Liver (tissue), 9 donors: ENCODE data around the gene C16orf86. TPM values are rescaled to one million over a fixed set of nuclear protein-coding genes. Genes with fewer than 3 reads are reported as not detected.

Experiments used
- DNase-seq: peaks from one replicate; pipeline ENCODE4 v3.0.0-alpha.2; 2017; ENCODE audit warnings: low spot score
- H3K27ac ChIP-seq, 2 donors: one replicate each; pipeline ENCODE4 v1.7.0; 2013; ENCODE audit warnings: inconsistent platforms in 2 of 2, low read length in 2 of 2, control low read depth in 1 of 2, low read depth in 1 of 2, mild to moderate bottlenecking in 1 of 2
- H3K27me3 ChIP-seq, 4 donors: one replicate each; pipeline versions ENCODE4 v1.6.1 to v1.7.0; 2013; ENCODE audit warnings: low read length in 3 of 4, inconsistent platforms in 1 of 4, mild to moderate bottlenecking in 1 of 4, moderate library complexity in 1 of 4; ENCODE audit not compliant: control insufficient read depth in 4 of 4, insufficient read depth in 4 of 4
- H3K36me3 ChIP-seq, 4 donors: one replicate each; pipeline versions ENCODE4 v1.6.1 to v1.7.0; 2013; ENCODE audit warnings: low read length in 3 of 4, mild to moderate bottlenecking in 3 of 4, low read depth in 1 of 4, moderate library complexity in 1 of 4; ENCODE audit not compliant: control insufficient read depth in 4 of 4, insufficient read depth in 3 of 4
- H3K4me1 ChIP-seq, 4 donors: one replicate each; pipeline versions ENCODE4 v1.6.1 to v1.7.0; 2013; ENCODE audit warnings: low read length in 3 of 4, mild to moderate bottlenecking in 3 of 4, moderate library complexity in 1 of 4; ENCODE audit not compliant: control insufficient read depth in 4 of 4, insufficient read depth in 4 of 4
- H3K4me3 ChIP-seq, 3 donors: one replicate each; pipeline versions ENCODE4 v1.6.1 to v1.7.0; 2013; ENCODE audit warnings: low read length in 3 of 3, control low read depth in 1 of 3, low read depth in 1 of 3, mild to moderate bottlenecking in 1 of 3
- H3K9ac ChIP-seq, 2 donors: one replicate each; pipeline ENCODE4 v1.7.0; 2013; ENCODE audit warnings: low read length in 2 of 2, mild to moderate bottlenecking in 2 of 2, moderate library complexity in 2 of 2, control low read depth in 1 of 2, low read depth in 1 of 2
- H3K9me3 ChIP-seq, 4 donors: one replicate each; pipeline versions ENCODE4 v1.6.1 to v1.7.0; 2013; ENCODE audit warnings: low read length in 3 of 4; ENCODE audit not compliant: control insufficient read depth in 4 of 4
- EGR1 ChIP-seq, 2 donors: IDR thresholded peaks; 2 replicates each; pipeline ENCODE4 v1.6.1; 2016 to 2018; ENCODE audit warnings: antibody characterized with exemption in 2 of 2, low read depth in 2 of 2
- FOXA2 ChIP-seq: IDR thresholded peaks from 2 replicates; pipeline ENCODE4 v1.6.1; 2016; ENCODE audit warnings: antibody characterized with exemption
- GABPA ChIP-seq, 2 donors: IDR thresholded peaks in 1 of 2; conservative IDR thresholded peaks in 1 of 2; 2 replicates each; pipeline ENCODE4 v1.6.1; 2016; ENCODE audit warnings: antibody characterized with exemption in 2 of 2, mild to moderate bottlenecking in 1 of 2, moderate library complexity in 1 of 2
- HNF4G ChIP-seq: IDR thresholded peaks from 2 replicates; pipeline ENCODE4 v1.6.1; 2016; ENCODE audit warnings: antibody characterized with exemption
- JUND ChIP-seq, 2 donors: IDR thresholded peaks; 2 replicates each; pipeline ENCODE4 v1.6.1; 2016; ENCODE audit warnings: antibody characterized with exemption in 2 of 2
- RAD21 ChIP-seq, 2 donors: IDR thresholded peaks; 2 replicates each; pipeline ENCODE4 v1.6.1; 2016; ENCODE audit warnings: antibody characterized with exemption in 2 of 2, mild to moderate bottlenecking in 2 of 2
- RXRA ChIP-seq, 2 donors: IDR thresholded peaks; 2 replicates each; pipeline ENCODE4 v1.6.1; 2017 to 2018; ENCODE audit warnings: antibody characterized with exemption in 2 of 2, mild to moderate bottlenecking in 1 of 2
- SP1 ChIP-seq: IDR thresholded peaks from 2 replicates; pipeline ENCODE4 v1.6.1; 2018; ENCODE audit warnings: antibody characterized with exemption, mild to moderate bottlenecking
- TAF1 ChIP-seq: conservative IDR thresholded peaks from 2 replicates; pipeline ENCODE4 v1.6.1; 2016; ENCODE audit warnings: antibody characterized with exemption, mild to moderate bottlenecking
- YY1 ChIP-seq: IDR thresholded peaks from 2 replicates; pipeline ENCODE4 v1.6.1; 2016; ENCODE audit warnings: antibody characterized with exemption, mild to moderate bottlenecking
- WGBS: extraction: QIAGEN DNeasy Blood & Tissue Kit; methylation state at CpG from one replicate; pipeline ENCODE4 v1.1.7; 2013; 5-methylcytosine and 5-hydroxymethylcytosine counted together
- polyA plus RNA-seq, 2 donors: library from polyadenylated mRNA; stranded (reverse) in 1 of 2; unstranded in 1 of 2; fragments of 200-250 nt in 1 of 2; fragments of >200 nt in 1 of 2; fragmentation: Nextera tagmentation in 1 of 2; extraction: Ambion mirVana in 1 of 2; gene quantifications; one replicate each; pipeline versions ENCODE4 v1.2.1 to v1.2.3, GENCODE V29; 2013 to 2015
- total RNA-seq, 2 donors: library from RNA; depleted of rRNA; stranded (reverse); fragments of >200 nt; gene quantifications; one replicate each; pipeline ENCODE4 v1.2.3, GENCODE V29; 2014
- TF ChIP-seq, protein P1 (sequence below): fragments of 150-350 bp; IDR thresholded peaks from 2 replicates; pipeline ENCODE4 v1.5.1; 2017; ENCODE audit warnings: improper control_type of control experiment, low read depth, low read length; ENCODE audit not compliant: missing input control
- TF ChIP-seq, protein P2 (sequence below): IDR thresholded peaks from 2 replicates; pipeline ENCODE4 v1.6.1; 2016; ENCODE audit warnings: antibody characterized with exemption
- TF ChIP-seq, protein P3 (sequence below): IDR thresholded peaks from 2 replicates; pipeline ENCODE4 v1.6.1; 2016; ENCODE audit warnings: antibody characterized with exemption
- TF ChIP-seq, protein P4 (sequence below): IDR thresholded peaks from 2 replicates; pipeline ENCODE4 v1.6.1; 2016; ENCODE audit warnings: antibody characterized with exemption
- donor health status: healthy.
- donor health status: healthy.
- donor health status: healthy.
- donor health status: healthy.
- donor health status: healthy.

Gene C16orf86
- total and polyA plus RNA-seq, 4 donors, result 1.2 to 2.6 (median 2.1) TPM

DNA sequence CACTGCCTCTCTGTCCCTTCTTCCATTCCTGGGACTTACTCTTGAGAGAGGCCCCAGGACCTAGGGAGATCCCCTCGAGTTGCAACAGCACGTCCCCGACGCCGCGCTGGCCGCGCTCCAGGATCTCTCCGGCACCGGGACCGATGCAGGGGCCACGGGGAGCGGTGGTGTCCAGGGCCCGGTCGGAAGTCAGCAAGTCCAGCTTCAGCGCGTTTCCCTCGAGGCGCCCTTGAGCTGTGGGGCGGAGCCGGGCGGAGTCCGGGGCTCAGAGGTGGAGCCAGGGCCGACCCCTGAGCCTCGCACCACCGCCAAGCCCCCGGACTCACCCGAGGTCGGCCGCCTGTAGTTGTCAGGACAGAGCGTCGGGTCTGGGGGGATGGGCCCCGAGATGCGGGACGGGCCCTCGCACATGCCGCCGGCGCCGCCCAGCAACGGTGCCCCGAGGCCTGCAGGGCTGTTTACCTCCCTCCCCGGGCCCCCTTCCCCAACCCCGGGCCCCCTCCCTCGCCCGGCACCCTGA is 522 bp upstream of the C16orf86 start:
- peak overlapping the region; percentile 92 to 94 for H3K27ac ChIP-seq

DNA sequence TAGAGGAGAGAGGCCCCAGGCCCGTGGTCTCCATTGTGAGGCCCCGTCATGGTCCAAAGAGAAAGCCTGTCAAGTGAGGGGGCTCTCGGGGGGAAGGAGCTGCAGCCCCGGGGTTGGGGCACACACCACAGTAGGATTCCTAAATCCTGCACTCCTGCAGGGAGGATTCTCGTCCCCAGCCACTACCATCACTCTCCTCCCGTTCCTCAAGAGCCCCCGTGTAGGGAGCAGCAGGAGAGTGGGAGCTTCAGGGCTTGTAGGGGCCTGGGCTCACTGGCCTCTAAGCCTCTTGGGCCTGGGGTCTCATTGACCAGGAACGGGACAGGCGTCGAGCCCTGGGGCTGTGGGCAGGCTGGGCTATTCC is 821 bp downstream of the C16orf86 start:
- Histone ChIP-seq H3K27ac (peak overlapping the region; percentile 92 to 94), H3K9me3 (no peaks in the 10 kb centered on the region), H3K4me3 (peak overlapping the region; percentile 57 to 80 (median 70)), H3K9ac (peak overlapping the region; percentile 62 to 86), H3K36me3 (no peaks in the 10 kb centered on the region), H3K4me1 (peaks cover 16 to 61% (median 43%) of the 10 kb centered on the region in 4 donors), H3K27me3 (no peaks in the 10 kb centered on the region)
- TF ChIP-seq YY1 (no peak), FOXA2 (no peak)
- TF ChIP-seq, protein P1, sequence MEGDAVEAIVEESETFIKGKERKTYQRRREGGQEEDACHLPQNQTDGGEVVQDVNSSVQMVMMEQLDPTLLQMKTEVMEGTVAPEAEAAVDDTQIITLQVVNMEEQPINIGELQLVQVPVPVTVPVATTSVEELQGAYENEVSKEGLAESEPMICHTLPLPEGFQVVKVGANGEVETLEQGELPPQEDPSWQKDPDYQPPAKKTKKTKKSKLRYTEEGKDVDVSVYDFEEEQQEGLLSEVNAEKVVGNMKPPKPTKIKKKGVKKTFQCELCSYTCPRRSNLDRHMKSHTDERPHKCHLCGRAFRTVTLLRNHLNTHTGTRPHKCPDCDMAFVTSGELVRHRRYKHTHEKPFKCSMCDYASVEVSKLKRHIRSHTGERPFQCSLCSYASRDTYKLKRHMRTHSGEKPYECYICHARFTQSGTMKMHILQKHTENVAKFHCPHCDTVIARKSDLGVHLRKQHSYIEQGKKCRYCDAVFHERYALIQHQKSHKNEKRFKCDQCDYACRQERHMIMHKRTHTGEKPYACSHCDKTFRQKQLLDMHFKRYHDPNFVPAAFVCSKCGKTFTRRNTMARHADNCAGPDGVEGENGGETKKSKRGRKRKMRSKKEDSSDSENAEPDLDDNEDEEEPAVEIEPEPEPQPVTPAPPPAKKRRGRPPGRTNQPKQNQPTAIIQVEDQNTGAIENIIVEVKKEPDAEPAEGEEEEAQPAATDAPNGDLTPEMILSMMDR, result no peak
- TF ChIP-seq, protein P2, sequence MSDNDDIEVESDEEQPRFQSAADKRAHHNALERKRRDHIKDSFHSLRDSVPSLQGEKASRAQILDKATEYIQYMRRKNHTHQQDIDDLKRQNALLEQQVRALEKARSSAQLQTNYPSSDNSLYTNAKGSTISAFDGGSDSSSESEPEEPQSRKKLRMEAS, result no peak
- WGBS, result 41% methylated on average over 10 of the region's 10 CpGs
- no peak for DNase-seq

More for the DNA sequence above, 522 bp upstream of the C16orf86 start:
- H3K9me3 ChIP-seq, result no peaks in the 10 kb centered on the region
- WGBS, result 2% methylated on average over 46 of the region's 46 CpGs
- peaks cover 18 to 72% (median 49%) of the 10 kb centered on the region in 4 donors for H3K4me1 ChIP-seq
- peak overlapping the region in 2 of 3 donors; percentile 57 to 80 for H3K4me3 ChIP-seq
- DNase-seq, result no peak
- TF ChIP-seq, protein P3, sequence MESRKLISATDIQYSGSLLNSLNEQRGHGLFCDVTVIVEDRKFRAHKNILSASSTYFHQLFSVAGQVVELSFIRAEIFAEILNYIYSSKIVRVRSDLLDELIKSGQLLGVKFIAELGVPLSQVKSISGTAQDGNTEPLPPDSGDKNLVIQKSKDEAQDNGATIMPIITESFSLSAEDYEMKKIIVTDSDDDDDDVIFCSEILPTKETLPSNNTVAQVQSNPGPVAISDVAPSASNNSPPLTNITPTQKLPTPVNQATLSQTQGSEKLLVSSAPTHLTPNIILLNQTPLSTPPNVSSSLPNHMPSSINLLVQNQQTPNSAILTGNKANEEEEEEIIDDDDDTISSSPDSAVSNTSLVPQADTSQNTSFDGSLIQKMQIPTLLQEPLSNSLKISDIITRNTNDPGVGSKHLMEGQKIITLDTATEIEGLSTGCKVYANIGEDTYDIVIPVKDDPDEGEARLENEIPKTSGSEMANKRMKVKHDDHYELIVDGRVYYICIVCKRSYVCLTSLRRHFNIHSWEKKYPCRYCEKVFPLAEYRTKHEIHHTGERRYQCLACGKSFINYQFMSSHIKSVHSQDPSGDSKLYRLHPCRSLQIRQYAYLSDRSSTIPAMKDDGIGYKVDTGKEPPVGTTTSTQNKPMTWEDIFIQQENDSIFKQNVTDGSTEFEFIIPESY, result no peak
- TF ChIP-seq, protein P4, sequence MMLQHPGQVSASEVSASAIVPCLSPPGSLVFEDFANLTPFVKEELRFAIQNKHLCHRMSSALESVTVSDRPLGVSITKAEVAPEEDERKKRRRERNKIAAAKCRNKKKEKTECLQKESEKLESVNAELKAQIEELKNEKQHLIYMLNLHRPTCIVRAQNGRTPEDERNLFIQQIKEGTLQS, result no peak
- TF ChIP-seq HNF4G, result no peak
- TF ChIP-seq JUND (IDR thresholded peaks at IDR 0.05), result no peak
- TF ChIP-seq, protein P1, result no peak
- no peak for TF ChIP-seq TAF1
- TF ChIP-seq EGR1 (IDR thresholded peaks at IDR 0.05; ENCODE audit: low read depth in 2 of 2), result no peak
- TF ChIP-seq RAD21 (IDR thresholded peaks at IDR 0.05), result no peak
- no peak for TF ChIP-seq FOXA2
- no peak for TF ChIP-seq SP1
- no peak for TF ChIP-seq GABPA (IDR thresholded peaks at IDR 0.05 in 1 of 2, conservative IDR thresholded peaks at IDR 0.05 in 1 of 2)
- TF ChIP-seq RXRA (IDR thresholded peaks at IDR 0.05), result no peak
- TF ChIP-seq YY1, result no peak
- H3K27me3 ChIP-seq, result no peaks in the 10 kb centered on the region
- H3K9ac ChIP-seq, result peak overlapping the region in 1 of 2 donors; percentile 6
- no peaks in the 10 kb centered on the region for H3K36me3 ChIP-seq
